Liver (tissue), 3 donors: ENCODE results near the gene ADGRF5.

Experiments used
- ATF3 ChIP-seq: IDR thresholded peaks from 2 replicates; pipeline ENCODE4 v1.6.1; 2016; ENCODE audit warnings: antibody characterized with exemption
- CTCF ChIP-seq: fragments of 150-350 bp; IDR thresholded peaks from 2 replicates; pipeline ENCODE4 v1.5.1; 2017; ENCODE audit warnings: improper control_type of control experiment, low read depth, low read length; ENCODE audit not compliant: missing input control
- EGR1 ChIP-seq, 2 donors: IDR thresholded peaks; 2 replicates each; pipeline ENCODE4 v1.6.1; 2016 to 2018; ENCODE audit warnings: antibody characterized with exemption in 2 of 2, low read depth in 2 of 2
- FOXA1 ChIP-seq: IDR thresholded peaks from 2 replicates; pipeline ENCODE4 v1.6.1; 2016; ENCODE audit warnings: antibody characterized with exemption
- GABPA ChIP-seq, 2 donors: IDR thresholded peaks in 1 of 2; conservative IDR thresholded peaks in 1 of 2; 2 replicates each; pipeline ENCODE4 v1.6.1; 2016; ENCODE audit warnings: antibody characterized with exemption in 2 of 2, mild to moderate bottlenecking in 1 of 2, moderate library complexity in 1 of 2
- JUND ChIP-seq, 2 donors: IDR thresholded peaks; 2 replicates each; pipeline ENCODE4 v1.6.1; 2016; ENCODE audit warnings: antibody characterized with exemption in 2 of 2
- NR2F2 ChIP-seq: IDR thresholded peaks from 2 replicates; pipeline ENCODE4 v1.6.1; 2016; ENCODE audit warnings: antibody characterized with exemption
- RAD21 ChIP-seq, 2 donors: IDR thresholded peaks; 2 replicates each; pipeline ENCODE4 v1.6.1; 2016; ENCODE audit warnings: antibody characterized with exemption in 2 of 2, mild to moderate bottlenecking in 2 of 2
- SP1 ChIP-seq: IDR thresholded peaks from 2 replicates; pipeline ENCODE4 v1.6.1; 2018; ENCODE audit warnings: antibody characterized with exemption, mild to moderate bottlenecking
- TAF1 ChIP-seq: conservative IDR thresholded peaks from 2 replicates; pipeline ENCODE4 v1.6.1; 2016; ENCODE audit warnings: antibody characterized with exemption, mild to moderate bottlenecking
- YY1 ChIP-seq: IDR thresholded peaks from 2 replicates; pipeline ENCODE4 v1.6.1; 2016; ENCODE audit warnings: antibody characterized with exemption, mild to moderate bottlenecking
- ZBTB33 ChIP-seq: IDR thresholded peaks from 2 replicates; pipeline ENCODE4 v1.6.1; 2016; ENCODE audit warnings: antibody characterized with exemption
- TF ChIP-seq, protein P1 (sequence below): IDR thresholded peaks from 2 replicates; pipeline ENCODE4 v1.6.1; 2016; ENCODE audit warnings: antibody characterized with exemption
- TF ChIP-seq, protein P2 (sequence below): IDR thresholded peaks from 2 replicates; pipeline ENCODE4 v1.6.1; 2016; ENCODE audit warnings: antibody characterized with exemption, mild to moderate bottlenecking
- donor health status: healthy.
- donor health status: healthy.

GRCh38 chr6:46918806-46919205 lies 2.9 kb downstream of the ADGRF5 start:
- TF ChIP-seq CTCF (no peak), YY1 (no peak), SP1 (no peak), RAD21 (IDR thresholded peaks at IDR 0.05) (no peak), ATF3 (no peak), ZBTB33 (no peak), JUND (IDR thresholded peaks at IDR 0.05) (no peak), TAF1 (no peak), NR2F2 (no peak), EGR1 (IDR thresholded peaks at IDR 0.05; ENCODE audit: low read depth in 2 of 2) (no peak), FOXA1 (no peak), GABPA (IDR thresholded peaks at IDR 0.05 in 1 of 2, conservative IDR thresholded peaks at IDR 0.05 in 1 of 2) (no peak)
- TF ChIP-seq, protein P1, sequence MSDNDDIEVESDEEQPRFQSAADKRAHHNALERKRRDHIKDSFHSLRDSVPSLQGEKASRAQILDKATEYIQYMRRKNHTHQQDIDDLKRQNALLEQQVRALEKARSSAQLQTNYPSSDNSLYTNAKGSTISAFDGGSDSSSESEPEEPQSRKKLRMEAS, result no peak
- TF ChIP-seq, protein P2, sequence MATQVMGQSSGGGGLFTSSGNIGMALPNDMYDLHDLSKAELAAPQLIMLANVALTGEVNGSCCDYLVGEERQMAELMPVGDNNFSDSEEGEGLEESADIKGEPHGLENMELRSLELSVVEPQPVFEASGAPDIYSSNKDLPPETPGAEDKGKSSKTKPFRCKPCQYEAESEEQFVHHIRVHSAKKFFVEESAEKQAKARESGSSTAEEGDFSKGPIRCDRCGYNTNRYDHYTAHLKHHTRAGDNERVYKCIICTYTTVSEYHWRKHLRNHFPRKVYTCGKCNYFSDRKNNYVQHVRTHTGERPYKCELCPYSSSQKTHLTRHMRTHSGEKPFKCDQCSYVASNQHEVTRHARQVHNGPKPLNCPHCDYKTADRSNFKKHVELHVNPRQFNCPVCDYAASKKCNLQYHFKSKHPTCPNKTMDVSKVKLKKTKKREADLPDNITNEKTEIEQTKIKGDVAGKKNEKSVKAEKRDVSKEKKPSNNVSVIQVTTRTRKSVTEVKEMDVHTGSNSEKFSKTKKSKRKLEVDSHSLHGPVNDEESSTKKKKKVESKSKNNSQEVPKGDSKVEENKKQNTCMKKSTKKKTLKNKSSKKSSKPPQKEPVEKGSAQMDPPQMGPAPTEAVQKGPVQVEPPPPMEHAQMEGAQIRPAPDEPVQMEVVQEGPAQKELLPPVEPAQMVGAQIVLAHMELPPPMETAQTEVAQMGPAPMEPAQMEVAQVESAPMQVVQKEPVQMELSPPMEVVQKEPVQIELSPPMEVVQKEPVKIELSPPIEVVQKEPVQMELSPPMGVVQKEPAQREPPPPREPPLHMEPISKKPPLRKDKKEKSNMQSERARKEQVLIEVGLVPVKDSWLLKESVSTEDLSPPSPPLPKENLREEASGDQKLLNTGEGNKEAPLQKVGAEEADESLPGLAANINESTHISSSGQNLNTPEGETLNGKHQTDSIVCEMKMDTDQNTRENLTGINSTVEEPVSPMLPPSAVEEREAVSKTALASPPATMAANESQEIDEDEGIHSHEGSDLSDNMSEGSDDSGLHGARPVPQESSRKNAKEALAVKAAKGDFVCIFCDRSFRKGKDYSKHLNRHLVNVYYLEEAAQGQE, result no peak
